ENCODE results near the gene TMC4. TPM values are rescaled to one million over a fixed set of nuclear protein-coding genes. Genes with fewer than 3 reads are reported as not detected.
A peak's percentile ranks its signal among the peaks of the same experiment; 100 is the strongest.

Gene TMC4
- total and polyA plus RNA-seq, 2 donors (not counting 1 experiment from before 2014, with no cell fraction given): not detected

- intact Hi-C loops (cut with micrococcal nuclease): loop anchor here (1.0 kb wide), 8 partner anchors 21 to 326 kb away; partner anchors contain the start of genes LENG1, LENG8, NDUFA3 and PRPF31
- WGBS (ENCODE audit: insufficient coverage): under 1% methylated on average over 99 of the region's 103 CpGs
- POLR2A ChIA-PET: interaction anchor here (0.6 to 1.8 kb wide), 10 partner anchors 17 to 556 kb away, joined by 3 to 25 read pairs (median 4); partner anchors contain the start of genes LENG1, LENG8, MBOAT7 and NDUFA3
- H3K27ac Mint-ChIP-seq: peak within 1 kb of the TSS; percentile 90
- DNase-seq: no peak
- Histone ChIP-seq H3K4me2 (replicated peaks; ENCODE audit: low read depth, low read length, poor library complexity, severe bottlenecking) (peak within 1 kb of the TSS; percentile 96), H4K20me1 (ENCODE audit: control insufficient read depth, insufficient read depth, low read length, poor library complexity, severe bottlenecking) (peaks cover 51% of the 10 kb centered on the region), H3K27me3 (replicated peaks in 1 of 4; ENCODE audit: control extremely low read depth in 1 of 4, control insufficient read depth in 3 of 4, insufficient read depth in 4 of 4, low read length in 3 of 4) (peaks cover 0 to 13% (median 2%) of the 10 kb centered on the region in 4 experiments), H3K79me2 (ENCODE audit: control insufficient read depth, insufficient read depth, low read length) (peaks cover 53% of the 10 kb centered on the region), H3K4me3 (ENCODE audit: control extremely low read depth in 1 of 5, extremely low read depth in 1 of 5, insufficient read depth in 1 of 5, low read depth in 2 of 5, low read length in 4 of 5) (peak within 1 kb of the TSS; percentile 28 to 94 (median 79)), H3K9ac (ENCODE audit: low read length) (peak within 1 kb of the TSS; percentile 93), H3K9me3 (ENCODE audit: control extremely low read depth in 1 of 3, control insufficient read depth in 2 of 3, insufficient read depth in 1 of 3, low read length in 2 of 3) (no peaks in the 10 kb centered on the region), H3K27ac (ENCODE audit: low read length in 2 of 2) (peak within 1 kb of the TSS; percentile 74 to 96), H2AFZ (ENCODE audit: insufficient read depth, low read depth, low read length, poor library complexity, severe bottlenecking) (peak within 1 kb of the TSS; percentile 81), H3K4me1 (ENCODE audit: control insufficient read depth in 2 of 2, insufficient read depth in 2 of 2, low read length in 2 of 2) (peaks cover 24 to 32% of the 10 kb centered on the region in 2 donors), H3K36me3 (replicated peaks in 1 of 2; ENCODE audit: control extremely low read depth in 1 of 2, control insufficient read depth in 1 of 2, extremely low read depth in 1 of 2, insufficient read depth in 2 of 2, low read length in 1 of 2) (peaks cover 0 to 25% of the 10 kb centered on the region in 2 experiments)
- CTCF ChIA-PET: interaction anchor here (1.0 to 2.0 kb wide), 7 partner anchors 18 to 345 kb away, joined by 3 to 7 read pairs (median 5); partner anchors contain the start of genes LENG1, PRPF31 and TFPT
- peaks cover 49% of the 10 kb centered on the region for H3K4me1 Mint-ChIP-seq
- peaks cover 4% of the 10 kb centered on the region for H3K27me3 Mint-ChIP-seq
- H3K9me3 Mint-ChIP-seq (ENCODE audit: insufficient read depth): no peaks in the 10 kb centered on the region
- ATAC-seq (ENCODE audit: low read depth): no peak
- TF ChIP-seq, protein P1, sequence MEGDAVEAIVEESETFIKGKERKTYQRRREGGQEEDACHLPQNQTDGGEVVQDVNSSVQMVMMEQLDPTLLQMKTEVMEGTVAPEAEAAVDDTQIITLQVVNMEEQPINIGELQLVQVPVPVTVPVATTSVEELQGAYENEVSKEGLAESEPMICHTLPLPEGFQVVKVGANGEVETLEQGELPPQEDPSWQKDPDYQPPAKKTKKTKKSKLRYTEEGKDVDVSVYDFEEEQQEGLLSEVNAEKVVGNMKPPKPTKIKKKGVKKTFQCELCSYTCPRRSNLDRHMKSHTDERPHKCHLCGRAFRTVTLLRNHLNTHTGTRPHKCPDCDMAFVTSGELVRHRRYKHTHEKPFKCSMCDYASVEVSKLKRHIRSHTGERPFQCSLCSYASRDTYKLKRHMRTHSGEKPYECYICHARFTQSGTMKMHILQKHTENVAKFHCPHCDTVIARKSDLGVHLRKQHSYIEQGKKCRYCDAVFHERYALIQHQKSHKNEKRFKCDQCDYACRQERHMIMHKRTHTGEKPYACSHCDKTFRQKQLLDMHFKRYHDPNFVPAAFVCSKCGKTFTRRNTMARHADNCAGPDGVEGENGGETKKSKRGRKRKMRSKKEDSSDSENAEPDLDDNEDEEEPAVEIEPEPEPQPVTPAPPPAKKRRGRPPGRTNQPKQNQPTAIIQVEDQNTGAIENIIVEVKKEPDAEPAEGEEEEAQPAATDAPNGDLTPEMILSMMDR (IDR thresholded peaks at IDR 0.05): peak; percentile 37
- no peak for TF ChIP-seq EZH2 (IDR thresholded peaks at IDR 0.05; ENCODE audit: borderline replicate concordance, insufficient read depth, low read depth, low read length, poor library complexity, severe bottlenecking)
- H3K4me3 Mint-ChIP-seq: peak within 1 kb of the TSS; percentile 89
Measured at GRCh38 chr19:54137699-54138488, 35.1 kb downstream of the TMC4 start, which contains the start of gene CNOT3. Gene CNOT3 (plus strand): TSS chr19:54137762. CDS start chr19:54142979, 5,217 bp downstream.

Data from B cell (primary cell).